ENCODE data around the gene SLC6A19.
"Not testable (repeated sequence)": the region's sequence is repeated elsewhere in the genome, so short reads cannot be mapped to it uniquely, and the experiment has no call there.

Gene SLC6A19

DNA sequence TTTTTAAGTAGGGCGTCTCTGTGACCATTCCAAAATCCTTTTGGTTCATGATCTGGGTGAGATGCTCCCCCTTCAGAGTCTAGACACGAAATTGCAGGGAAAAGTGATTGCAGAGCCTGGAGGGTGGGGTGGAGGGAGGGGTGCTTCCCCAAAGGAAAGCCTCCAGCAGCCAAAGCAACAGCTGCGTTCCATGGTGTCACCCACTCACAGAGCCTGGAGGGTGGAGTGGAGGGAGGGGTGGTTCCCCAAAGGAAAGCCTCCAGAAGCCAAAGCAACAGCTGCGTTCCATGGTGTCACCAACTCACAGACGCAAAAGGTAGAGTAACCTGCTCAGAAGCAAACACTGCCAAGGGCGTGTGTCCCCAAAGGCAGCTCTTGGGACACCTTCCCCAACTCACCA is 46.4 kb downstream of the SLC6A19 start:
- no peak for FAIRE-seq

DNA sequence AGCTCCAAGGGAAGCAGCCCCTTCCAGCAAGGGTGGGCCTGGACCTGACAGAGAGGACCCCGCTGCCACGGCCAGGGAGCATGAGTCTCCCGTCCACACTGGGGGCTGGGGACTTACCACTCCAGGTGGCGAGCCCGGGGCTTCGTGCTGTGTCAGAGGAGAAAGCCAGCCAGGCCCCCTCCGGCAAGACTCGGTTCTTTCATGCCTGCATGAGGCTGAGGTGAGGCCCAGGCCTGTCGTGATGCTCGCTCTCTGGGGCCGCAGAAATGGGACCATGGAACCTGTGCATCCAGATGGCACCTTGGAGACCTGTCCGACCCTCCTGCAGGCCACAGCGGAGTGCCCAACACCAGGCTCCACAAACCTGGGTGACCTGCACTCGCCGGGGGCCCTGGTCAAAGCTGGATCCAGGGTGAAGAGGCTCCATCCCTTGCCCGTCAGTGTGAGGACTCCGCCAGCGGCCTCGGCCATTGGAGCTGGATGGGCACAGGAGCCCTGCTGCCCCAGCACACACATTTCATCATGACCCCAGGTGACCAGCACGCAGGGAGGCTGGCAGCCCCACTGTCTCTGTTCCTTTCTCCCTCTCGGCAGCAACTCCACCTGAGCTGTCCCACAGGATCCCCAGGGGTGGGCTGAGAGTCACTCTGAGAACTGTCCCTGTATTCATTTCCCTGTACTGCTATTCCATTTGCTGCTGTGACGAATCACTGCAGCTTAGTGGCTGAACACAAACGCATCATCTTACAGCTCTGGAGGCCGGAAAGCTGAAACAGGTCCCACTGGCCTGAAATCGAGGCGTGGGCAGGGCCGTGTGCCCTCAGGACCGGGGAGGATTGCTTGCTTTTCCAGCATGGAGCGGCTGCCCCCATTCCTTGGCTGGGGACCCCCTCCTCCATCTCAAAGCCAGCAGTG is 48.2 kb downstream of the SLC6A19 start:
- FAIRE-seq = no peak

DNA sequence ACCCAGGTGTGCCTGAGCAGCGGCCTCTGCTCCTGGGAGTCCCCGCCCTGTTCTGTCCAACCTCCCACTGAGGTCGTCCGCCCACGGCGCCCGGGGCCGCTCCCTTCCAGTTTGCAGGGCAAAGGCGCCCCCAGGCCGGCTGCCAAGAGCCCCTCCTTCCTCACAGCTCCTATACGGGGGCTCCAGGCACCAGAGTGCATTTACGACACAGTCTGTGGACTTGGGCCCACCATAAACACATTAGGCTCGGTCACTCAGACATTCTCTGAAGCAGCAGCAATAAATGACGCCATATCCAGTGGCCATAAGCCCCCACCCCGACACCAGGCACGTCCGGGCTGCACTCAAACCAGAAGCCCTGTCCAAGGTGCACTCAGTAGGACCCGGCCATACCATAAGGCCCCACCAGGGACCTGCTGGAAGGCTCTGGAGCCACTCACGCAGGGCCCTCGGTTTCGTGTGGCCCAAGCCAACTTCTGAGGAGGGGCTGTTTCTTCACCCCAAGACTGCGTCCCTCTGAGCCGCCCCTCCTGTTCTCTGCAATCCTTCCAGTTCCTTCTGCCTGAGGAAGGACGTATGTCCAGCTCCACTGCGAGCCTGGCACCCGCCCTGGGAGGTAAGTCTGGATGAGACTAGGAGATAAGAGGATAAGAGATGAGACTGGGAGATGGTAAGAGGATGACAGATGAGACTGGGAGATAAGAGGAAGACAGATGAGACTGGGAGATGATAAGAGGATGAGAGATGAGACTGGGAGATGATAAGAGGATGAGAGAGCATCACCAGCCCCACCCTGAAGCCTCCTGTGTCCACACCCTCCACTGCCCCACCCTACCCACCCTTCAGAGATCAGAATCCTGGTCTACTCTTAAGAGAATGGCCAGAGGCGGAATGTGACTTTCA is 50.5 kb downstream of the SLC6A19 start:
- FAIRE-seq = no peak

DNA sequence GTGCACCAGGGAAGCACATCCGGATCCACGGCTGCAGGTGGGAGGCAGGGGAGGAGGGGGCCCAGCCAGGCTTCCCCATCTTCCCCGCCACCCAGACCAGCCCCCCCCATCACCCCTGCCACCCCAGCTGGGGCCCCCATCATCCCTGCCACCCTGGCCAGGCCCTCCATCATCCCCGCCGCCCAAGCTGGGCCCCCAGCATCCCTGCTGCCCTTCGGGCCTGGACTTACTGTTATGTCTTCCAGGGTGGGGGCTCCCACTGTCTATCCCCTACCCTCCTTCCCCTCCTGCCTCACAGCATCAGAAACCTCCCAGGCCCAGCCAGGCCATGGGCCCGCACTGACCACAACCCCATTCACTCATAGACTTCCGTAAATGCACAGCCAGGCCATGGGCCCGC is 51.3 kb downstream of the SLC6A19 start:
- no peak for FAIRE-seq

DNA sequence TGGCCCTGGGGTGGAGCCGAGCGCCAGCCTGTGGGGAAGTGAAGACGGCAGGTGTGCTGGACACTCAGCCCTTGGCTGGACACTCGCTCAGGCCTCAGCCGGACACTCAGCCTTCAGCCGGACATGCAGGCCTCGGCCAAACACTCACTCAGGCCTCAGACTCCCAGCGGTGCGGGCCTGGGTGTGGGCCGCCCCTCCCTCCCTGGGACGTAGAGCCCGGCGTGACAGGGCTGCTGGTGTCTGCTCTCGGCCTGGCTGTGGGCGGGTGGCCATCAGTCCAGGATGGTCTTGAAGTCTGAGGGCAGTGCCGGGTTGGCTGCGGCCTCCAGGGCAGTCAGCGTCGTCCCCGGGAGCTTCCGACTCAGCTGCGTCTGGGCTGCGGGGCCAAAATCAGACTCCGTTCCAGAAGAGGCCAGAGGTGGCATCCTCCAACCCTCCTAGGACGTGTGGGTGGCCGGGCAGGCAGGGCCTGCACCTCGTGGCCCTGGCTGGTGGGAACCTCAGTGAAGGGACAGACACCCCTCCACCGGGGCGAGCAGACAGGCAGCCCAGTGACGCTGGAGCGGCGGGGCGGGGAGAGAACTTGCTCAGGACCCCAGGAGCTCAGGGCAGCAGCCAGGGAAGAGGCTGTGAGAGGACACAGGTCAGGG is 52.2 kb downstream of the SLC6A19 start:
- FAIRE-seq = no peak

DNA sequence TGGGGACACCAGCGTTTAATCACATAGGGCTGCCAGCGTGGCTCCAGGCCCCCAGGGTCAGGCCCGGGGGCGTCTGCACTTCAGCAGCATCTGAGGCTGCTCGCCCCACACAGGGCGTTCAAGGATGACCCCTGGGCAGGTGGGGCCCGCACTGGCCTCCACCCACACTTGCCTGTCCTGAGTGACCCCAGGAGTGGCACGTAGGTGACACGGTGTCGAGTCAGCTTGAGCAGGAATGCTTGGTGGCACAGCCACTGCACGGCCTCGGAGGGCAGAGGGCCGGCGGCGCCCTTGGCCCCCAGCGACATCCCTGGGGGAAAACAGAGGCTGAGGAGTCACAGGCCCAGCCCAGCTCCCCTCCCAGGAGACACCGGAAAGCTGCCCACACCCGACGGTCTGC is 52.8 kb downstream of the SLC6A19 start:
- FAIRE-seq = no peak

DNA sequence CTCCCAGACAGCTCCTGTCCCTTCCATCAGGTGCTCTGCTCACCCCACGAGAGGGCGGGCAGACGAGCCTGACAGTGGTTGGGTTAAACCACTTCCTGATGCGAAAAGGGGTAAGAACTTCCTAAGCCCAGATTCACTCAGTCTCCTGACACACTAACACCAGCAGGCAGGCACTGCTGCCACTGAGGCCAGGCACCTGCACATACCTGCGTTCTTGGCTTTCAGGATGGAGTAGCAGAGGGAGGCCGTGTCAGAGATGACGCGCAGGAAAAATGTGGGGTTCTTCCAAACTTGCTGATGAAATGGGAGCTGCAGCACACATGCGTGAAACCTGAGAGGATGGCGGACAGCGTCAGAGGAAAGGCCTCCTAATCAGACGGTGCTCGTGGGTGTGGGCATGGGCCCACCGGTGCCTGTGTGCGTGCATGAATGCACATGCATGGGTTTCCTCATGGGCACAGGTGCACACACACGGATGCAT is 53.7 kb downstream of the SLC6A19 start:
- no peak for FAIRE-seq

DNA sequence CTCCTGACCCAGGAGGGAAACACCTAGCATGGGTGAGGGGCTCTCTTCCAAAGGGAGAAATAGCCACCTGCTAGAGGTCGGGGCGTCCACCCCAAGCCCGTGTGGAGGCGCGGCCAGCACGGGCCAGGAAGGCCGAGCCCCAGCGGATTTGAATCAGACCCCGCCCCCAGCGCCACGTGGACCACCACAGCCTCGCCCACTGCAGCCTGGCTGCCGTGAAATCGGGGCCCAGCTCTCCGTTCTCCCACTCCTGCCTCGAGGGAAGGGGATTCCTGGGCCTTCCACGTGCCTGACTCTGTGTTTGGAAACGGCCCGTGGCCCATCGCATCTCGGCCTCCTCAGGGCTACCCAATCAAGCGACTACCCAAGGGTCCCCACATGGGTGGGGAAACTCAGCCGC is 55.4 kb downstream of the SLC6A19 start:
- FAIRE-seq = no peak

DNA sequence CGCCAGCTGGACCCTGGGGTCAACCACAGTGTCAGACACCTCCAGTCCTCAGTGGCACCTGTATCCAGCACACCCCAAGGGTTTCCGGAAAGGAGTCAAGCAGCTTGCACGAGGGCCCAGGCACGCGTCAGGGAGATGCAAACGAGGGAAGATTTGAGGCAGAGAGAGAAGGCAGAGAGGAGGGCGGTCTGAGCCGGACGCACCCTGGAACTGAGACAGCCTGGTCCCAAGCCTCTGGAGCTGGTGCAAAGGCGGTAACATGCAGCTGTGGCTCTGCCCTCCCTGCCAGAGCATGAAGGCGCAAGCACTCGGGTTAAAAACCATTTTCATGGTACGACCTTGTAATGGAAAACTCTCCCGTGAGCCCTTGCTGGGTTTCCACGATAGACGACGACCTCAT is 56.0 kb downstream of the SLC6A19 start:
- no peak for FAIRE-seq

DNA sequence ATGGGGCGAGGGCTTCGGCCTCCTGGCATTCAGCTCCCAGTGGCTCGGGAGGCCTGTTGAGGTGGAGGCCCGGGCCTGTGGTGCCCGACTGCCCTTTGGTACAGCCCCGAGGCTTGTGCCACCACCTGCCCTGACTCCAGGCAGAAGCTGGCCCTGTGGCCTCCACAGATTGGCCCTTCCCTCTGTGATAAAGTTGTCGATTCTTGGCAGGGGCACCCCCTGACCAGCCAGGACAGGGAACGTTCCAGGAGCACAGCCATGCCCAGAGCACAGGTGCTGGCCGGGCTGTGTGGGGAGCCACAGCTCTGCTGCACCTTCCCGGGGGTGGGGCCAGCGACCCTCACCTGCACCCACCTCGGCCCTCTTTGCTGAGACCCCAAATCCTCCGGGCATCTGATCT is 56.4 kb downstream of the SLC6A19 start:
- FAIRE-seq = no peak

DNA sequence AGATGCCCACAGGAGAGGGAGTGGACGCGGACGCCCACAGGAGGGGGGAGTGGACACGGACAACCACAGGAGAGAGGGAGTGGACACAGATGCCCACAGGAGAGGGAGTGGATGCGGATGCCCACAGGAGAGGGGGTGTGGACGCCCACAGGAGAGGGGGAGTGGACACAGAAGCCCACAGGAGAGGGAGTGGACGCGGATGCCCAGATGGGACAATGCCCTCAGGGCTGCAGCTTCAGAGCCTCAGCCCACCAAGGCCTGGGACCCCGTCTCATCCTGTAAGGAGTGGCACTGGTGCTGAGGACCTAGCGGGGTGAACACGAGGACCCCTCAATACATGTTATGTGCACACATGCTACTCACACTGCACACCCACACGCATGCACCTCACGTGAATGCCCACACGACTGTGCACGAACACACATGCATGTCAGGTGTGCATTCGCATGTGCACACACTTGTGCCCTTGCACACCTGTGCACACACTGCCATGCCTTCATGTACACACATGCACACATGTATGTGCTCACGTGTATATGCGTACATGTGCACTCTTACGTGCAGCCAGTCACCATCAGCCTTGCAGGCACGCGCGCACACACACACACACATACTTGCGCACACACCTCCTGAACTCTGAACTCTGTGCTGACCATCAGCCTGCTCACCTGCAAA is 58.5 kb downstream of the SLC6A19 start:
- FAIRE-seq = no peak

DNA sequence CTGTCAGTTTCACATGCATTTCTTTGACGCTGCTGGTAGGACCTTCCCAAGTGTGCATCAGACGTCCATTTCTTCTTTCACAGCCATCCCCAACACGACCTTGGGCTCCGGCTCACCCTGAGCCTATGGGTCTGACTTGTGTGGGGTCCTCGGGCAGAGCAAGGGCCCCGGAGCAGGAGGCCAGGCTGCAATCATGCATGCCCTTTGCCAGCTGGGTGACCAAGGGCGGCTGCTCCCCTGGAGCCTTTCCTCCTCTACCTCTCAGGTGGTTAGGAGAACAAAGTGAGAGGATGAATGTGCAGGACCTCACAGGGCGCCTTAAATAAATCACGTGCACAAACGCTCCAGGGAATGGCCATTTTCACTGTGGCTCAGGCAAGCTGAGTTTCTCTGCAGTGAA is 60.2 kb downstream of the SLC6A19 start:
- no peak for FAIRE-seq

DNA sequence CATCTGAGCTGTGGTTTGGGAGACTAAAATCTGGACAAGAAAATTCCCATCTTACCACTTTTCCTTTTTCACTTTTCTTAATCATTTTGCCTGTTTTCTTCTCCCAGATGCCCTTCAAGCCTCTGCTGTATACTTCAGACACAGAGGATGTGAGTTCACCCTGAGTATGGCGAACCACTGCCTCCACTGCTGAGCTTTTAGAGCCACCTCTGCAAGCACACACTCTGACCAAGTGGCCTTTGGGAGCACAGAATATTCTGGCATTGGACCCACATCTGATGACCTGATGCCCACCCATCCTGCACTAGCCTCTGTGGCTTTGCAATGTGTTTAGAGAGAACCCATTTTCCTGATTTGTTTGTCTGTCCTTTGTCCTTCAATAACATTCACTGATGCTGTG is 61.0 kb downstream of the SLC6A19 start:
- no peak for FAIRE-seq

DNA sequence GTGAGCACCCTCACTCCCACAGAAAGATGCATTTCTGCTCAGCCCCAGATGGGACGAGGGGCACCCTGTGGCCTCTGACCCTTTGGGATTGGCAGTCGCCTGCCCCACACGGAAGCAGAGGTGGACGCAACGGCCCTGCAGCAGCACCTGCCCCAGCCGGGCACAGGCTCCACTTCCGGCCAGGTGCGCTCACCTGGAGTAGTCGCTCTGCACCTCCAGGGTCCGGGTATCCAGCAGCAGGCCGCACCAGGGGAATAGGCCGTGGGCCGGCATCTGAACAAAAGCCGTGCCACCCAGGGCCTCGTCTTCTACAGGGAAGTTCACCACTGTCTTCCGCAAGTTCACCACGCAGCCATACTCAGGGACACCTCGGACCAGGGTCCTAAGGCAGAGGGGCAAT is 62.8 kb downstream of the SLC6A19 start:
- no peak for FAIRE-seq

DNA sequence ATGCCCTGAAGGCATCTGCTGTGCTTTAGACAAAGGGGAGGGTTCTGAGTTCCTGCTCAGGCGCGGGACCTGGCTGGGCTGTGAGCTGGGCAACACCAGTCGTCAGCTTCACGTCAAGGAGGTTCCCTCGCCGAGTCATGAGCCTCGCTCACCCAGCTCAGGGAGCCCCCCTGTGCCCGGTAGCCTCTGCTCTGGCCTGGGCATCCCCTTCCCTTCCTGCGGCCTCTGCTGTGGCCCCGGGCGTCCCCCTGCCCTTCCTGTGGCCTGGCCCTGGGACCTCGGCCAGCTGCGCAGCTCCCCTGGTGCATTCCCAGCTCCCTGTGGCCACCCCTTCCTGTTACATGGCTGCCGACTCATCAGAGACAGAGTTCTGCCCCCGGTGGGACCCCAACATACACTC is 63.6 kb downstream of the SLC6A19 start:
- no peak for FAIRE-seq

DNA sequence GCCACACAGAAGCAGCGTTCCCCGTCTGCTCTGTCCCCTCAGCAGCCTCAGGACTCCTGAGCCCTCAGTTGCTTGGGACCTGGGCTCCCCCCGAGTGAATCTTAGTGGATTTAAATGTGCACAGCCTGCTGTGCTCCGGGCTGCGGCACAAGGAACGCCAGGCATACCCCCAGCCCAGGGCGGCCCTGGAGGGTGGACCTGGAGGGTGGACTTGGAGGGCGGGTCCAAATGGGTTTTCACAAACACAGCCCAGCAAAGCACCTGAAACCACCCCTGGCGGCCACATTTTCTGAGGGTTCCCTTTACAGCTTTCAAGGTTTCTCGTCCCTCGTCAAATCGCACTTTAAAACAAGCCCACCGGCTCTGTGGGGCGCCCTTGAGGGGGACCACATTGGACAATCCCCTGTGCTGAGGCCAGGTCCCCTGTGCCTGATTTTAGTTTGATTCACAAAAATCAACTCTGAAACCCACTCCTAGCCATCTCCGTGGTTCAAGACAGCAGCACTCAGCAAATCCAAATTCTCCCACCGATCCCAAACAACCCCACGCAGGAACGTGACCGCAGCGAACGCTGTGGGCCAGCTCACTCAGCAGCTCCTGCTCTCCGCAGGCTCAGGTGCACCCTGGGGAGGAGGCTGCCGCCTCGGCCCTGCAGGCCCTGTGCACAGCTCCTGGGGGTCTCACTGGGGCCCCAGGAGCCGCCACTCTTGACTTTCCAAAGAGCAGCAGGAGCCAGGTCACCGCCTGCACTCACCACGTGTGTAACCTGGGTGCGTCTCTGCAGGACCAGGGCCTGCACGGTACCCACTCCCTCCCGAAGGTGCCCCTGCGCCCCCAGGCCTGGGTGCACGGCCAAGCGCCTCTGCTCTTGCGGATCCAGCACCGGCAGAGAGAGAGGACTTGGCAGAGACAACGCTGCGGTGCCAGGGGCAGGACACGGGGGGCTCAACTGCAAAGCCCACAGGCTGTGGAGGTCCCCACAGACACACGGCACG is 64.4 kb downstream of the SLC6A19 start:
- no peak for FAIRE-seq

DNA sequence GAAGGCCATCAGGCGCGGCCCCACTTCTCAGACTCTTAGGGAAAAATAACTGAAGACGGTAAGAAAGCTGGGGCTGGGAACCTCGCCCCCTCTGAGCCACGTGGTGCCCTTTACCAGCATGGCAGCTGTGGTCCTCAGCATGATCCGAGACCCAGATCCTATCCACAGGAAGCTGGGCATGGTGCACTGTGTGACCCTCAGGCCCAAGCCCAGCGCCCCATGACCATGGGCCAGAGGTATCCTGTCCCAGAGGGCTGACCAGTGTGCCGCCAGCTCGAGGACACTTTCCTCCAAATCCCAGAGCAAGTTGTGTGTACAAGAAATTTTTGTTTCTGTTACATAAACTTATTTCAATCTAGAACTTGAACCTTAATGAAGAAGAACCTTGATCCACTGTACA is 65.4 kb downstream of the SLC6A19 start:
- no peak for FAIRE-seq

DNA sequence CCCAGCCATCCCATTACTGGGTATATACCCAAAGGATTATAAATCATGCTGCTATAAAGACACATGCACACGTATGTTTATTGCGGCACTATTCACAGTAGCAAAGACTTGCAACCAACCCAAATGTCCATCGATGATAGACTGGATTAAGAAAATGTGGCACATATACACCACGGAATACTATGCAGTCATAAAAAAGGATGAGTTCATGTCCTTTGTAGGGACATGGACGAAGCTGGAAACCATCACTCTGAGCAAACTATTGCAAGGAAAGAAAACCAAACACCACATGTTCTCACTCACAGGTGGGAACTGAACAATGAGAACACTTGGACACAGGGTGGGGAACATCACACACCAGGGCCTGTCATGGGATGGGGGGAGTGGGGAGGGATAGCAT is 66.1 kb downstream of the SLC6A19 start:
- not testable (repeated sequence) for FAIRE-seq

DNA sequence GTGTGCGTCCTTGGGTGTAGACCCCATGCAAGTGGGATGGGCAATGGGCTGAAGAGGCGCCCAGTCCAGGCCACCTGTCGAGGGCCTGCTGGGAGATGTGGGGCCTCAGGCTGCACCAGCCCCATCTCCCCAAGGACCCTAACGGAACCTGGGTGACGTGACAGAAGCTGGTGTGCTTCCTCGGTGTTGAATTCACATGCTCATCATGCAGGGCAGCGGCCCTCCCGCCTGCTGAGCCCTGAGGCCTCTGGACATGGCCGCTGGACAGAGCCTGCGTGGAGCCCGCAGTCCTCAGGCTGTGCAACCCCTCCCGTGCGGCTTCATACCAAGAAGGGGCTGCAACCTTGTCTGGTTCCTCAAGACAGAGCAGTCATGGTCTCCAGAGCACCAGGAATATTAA is 66.7 kb downstream of the SLC6A19 start:
- FAIRE-seq = no peak

DNA sequence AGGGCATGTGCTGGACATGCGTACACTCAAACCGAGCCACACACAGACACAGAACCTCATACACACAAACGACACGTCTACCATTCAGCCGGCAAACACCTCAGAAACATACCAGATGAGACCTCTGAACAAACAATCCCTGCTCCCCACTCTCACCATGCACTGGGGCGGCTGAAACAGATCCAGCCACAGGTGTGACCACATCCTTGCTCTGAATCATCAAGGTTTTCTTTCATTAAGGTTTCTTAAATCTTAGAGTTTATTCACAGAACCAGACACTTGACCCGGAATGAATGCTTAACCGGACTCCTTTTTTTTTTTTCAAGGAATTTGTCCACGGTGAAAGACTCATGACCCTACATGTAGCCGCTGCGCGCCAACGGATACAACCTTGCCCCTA is 67.3 kb downstream of the SLC6A19 start:
- FAIRE-seq = no peak

DNA sequence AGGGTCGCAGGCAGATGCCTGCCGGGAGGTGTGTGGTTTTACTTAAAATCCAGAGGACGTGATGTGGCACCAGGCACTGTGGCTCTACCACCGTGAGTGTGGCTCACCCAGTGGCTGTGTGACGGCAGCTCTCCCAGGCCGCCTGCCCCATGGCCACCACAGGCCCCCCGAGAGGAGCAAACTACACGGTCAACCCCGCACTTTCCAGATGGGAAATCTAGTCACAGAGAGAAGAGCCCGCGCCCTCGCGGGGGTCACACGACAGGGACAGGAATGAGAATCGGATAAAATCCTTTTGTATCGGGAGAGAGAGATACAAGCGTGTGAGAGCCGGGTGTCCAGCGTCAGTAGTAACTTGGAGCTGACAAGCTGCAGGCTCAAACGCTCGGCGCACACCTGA is 69.0 kb downstream of the SLC6A19 start:
- FAIRE-seq = no peak

Data from TTC549 (cell line).